WI38 (cell line): ENCODE data around the gene MYL12A.

Source experiments
- H3K4me3 ChIP-seq: 2 replicates; pipeline ENCODE4 v1.5.1; 2011; ENCODE audit warnings: low read depth, mild to moderate bottlenecking, control low read depth, low read length
- CTCF ChIP-seq: IDR thresholded peaks from 2 replicates; pipeline ENCODE4 v1.5.1; 2012; ENCODE audit warnings: low read depth, mild to moderate bottlenecking, control low read depth, low read length

MYL12A gene

DNA sequence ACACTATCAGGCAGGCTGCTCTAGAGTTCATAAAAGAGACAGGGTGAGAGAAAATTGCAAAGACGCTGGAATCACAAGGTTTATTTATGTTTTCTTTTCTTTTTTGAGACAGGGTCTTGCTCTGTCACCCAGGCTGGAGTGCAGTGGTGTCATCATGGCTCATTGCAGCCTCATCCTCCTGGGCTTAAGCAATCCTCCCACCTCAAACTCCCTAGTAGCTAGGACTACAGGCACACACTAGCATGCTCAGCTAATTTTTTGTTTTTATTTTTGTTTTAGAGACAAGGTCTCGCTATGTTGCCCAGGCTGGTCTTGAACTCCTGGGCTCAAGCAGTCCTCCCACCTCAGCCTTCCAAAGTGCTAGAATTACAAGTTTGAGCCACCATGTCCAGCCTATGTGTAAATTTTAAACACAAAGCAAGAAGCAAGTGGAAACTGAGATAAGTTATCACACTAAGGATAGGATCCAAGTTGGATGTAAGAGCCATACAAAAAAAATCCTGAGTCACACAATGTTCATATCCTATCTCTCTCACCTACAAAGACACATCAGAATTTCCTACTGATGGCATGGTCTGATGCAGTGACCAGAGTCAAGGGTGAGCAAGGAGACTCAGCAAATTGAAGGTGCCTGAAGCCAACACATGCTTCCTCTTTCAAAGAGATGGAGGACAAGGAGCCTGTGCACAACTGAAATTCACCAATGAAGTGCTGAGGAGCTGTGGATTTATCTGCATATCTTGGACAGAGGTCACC, 45.8 kb downstream of the MYL12A start:
- no peak for TF ChIP-seq CTCF
- no peak overlapping the region for H3K4me3 ChIP-seq

- no peak for TF ChIP-seq CTCF
- no peak overlapping the region for H3K4me3 ChIP-seq
Measured at GRCh38 chr18:3294435-3295080, 47.0 kb downstream of the MYL12A start.

- TF ChIP-seq CTCF: no peak
- H3K4me3 ChIP-seq: peak overlapping the region; percentile 46
Measured at GRCh38 chr18:3297025-3297984, 49.7 kb downstream of the MYL12A start.

GRCh38 chr18:3304832-3305231, 57.2 kb downstream of the MYL12A start:
- no peak overlapping the region for H3K4me3 ChIP-seq
- TF ChIP-seq CTCF: no peak

DNA sequence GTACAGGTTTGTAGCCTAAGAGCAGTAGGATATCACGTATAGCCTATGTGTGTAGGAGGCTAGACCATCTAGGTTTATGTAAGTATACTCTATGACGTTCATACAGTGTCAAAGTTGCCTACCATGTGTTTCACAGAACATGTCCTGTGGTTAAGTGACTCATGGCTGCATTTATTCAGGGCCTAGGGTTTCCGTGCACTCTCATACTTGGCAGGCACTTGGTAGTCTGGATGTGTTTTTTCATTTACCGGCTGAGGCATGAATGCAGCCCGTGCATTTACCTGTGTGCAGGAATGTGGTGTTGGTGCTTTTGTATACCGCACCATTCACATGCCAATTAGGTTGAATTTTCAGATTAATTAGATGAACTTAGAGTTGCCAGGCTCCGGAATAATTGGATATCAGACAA, 57.8 kb downstream of the MYL12A start:
- no peak overlapping the region for H3K4me3 ChIP-seq
- TF ChIP-seq CTCF: no peak
